Choroid plexus epithelial cell (primary cell): ENCODE data around the gene ATP4A.

Experiments used
- DNase-seq: peaks from one replicate; pipeline ENCODE4 v3.0.0-alpha.2; 2010; ENCODE audit warnings: low read depth
- H3K4me3 ChIP-seq: 2 replicates; pipeline ENCODE4 v1.5.1; 2011; ENCODE audit warnings: low read depth, mild to moderate bottlenecking, control low read depth, low read length, moderate library complexity
- TF ChIP-seq, protein P1 (sequence below): conservative IDR thresholded peaks from 2 replicates; pipeline ENCODE4 v1.5.1; 2011; ENCODE audit warnings: low read depth, mild to moderate bottlenecking, control low read depth, inconsistent platforms, low read length, moderate library complexity

ATP4A gene

DNA sequence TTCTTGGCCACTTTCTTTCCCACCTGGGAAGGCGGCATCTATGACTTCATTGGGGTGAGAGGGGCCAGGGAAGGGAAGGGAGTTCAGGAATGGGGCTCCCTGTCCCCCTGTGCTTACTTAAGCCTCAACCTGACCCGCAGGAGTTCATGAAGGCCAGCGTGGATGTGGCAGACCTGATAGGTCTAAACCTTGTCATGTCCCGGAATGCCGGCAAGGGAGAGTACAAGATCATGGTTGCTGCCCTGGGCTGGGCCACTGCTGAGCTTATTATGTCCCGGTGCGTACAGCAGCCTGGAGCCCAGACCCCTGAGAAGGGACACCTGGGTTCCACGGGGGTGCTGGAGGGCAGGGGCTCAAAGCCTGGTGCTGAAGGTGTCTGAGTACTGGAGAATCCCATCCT, 16.9 kb downstream of the ATP4A start:
- TF ChIP-seq, protein P1, sequence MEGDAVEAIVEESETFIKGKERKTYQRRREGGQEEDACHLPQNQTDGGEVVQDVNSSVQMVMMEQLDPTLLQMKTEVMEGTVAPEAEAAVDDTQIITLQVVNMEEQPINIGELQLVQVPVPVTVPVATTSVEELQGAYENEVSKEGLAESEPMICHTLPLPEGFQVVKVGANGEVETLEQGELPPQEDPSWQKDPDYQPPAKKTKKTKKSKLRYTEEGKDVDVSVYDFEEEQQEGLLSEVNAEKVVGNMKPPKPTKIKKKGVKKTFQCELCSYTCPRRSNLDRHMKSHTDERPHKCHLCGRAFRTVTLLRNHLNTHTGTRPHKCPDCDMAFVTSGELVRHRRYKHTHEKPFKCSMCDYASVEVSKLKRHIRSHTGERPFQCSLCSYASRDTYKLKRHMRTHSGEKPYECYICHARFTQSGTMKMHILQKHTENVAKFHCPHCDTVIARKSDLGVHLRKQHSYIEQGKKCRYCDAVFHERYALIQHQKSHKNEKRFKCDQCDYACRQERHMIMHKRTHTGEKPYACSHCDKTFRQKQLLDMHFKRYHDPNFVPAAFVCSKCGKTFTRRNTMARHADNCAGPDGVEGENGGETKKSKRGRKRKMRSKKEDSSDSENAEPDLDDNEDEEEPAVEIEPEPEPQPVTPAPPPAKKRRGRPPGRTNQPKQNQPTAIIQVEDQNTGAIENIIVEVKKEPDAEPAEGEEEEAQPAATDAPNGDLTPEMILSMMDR, result no peak
- no peak for DNase-seq
- peak overlapping the region; percentile 92 for H3K4me3 ChIP-seq

DNA sequence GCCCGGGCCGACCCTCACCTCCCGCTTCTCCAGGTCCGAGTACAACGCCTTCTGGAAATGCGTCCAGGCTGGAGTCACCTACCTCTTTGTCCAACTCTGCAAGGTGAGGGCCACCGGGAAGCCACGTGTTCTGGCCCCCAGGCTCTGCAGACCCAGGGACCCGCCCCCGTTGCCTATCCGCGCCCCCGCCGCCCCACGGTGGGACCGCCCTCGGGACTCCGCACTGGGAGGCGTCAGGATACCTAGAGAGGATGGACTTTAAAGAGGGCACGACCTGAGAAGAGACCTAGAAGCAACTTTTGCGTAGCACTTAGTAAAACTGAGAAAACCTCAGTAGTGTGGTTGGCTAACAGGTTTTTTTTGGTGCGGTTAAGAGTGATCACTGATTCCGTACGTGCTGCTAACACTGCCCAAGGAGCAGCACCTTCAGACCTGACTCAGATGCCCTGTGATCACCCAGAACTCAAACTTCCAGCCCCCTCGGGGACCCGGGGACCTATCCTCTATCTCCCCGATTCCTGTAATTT, 17.5 kb downstream of the ATP4A start:
- TF ChIP-seq, protein P1, result no peak
- peak; percentile 18 for DNase-seq
- H3K4me3 ChIP-seq, result peak overlapping the region; percentile 92

DNA sequence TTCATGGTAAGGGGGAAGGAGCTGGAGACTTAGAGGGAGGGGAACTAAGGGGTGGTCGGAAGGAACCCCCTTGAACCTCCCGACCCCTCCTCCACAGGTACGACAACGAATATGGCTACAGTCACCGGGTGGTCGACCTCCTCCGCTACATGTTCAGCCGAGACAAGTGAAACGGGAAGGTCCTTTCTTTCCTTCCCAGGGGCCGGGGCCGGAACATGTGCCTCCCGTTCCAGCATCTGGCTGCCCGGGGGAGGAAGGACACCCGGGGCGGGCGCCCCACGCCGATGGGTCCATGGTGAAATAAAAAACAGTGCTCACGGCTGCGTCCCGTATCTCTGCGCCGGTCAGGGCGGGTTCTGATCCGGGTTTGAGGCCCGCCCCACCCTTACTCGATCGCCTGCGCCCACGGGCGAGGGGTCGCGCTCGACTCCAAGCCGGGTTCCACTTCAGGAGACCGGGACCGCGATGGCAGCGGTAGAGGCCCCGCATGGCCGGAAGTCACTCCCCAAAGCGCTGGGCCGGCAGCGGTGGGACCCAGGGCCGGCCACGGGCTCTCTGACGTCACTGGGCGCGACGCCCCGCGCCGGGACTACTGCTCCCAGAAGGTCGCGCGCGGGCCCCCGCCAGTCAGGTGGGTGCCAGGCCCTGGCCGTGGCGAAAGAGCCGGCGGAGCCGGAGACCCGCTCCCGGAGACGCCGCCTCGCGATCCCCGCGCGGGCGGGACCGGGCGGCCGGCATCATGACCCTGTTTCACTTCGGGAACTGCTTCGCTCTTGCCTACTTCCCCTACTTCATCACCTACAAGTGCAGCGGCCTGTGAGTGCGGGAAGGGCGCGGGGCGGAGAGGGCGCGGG, 18.2 kb downstream of the ATP4A start, which contains the start of gene TMEM147:
Gene TMEM147, plus strand, starts transcription at position 626 of the 854 bp plus-strand sequence. Its CDS starts 114 bp downstream, at position 740.
- TF ChIP-seq, protein P1, result no peak

DNA sequence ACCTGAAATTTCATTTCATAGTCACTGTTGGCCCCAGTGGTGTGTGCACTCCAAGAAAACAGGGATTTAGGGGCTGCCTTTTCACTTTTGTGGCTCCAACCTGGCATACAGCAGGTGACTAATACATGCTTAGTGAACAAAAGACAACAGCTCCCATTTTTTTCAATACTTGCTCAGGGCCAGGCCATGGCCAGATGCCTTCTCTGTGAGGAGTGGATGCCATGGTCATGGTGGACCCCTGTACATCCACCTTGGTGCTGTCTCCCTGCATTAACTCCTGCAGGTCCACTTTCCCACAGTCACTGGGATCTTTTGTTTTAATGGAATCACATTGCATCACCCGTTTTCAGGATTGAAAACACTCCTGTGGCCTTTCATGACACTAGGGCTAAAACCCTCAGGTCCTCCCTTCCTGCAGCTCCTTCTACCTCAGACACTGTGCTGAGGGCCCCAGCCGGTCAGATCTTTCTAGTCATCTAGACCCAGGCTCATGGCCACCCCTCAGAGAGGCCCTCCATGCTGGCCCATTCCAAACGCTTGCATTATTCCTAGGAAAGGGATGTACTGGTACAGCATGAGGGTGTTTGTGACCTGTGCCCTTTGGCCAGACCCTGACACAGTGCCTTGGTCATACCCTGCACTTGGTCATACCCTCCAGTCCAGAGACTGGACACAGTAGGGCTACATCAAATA, 19.2 kb downstream of the ATP4A start:
- peak overlapping the region; percentile 92 for H3K4me3 ChIP-seq
- TF ChIP-seq, protein P1, result no peak
- DNase-seq, result no peak

More for the DNA sequence above, 18.2 kb downstream of the ATP4A start, which contains the start of gene TMEM147:
- peak within 1 kb of the TSS; percentile 92 for H3K4me3 ChIP-seq
- DNase-seq, result peak; percentile 86

DNA sequence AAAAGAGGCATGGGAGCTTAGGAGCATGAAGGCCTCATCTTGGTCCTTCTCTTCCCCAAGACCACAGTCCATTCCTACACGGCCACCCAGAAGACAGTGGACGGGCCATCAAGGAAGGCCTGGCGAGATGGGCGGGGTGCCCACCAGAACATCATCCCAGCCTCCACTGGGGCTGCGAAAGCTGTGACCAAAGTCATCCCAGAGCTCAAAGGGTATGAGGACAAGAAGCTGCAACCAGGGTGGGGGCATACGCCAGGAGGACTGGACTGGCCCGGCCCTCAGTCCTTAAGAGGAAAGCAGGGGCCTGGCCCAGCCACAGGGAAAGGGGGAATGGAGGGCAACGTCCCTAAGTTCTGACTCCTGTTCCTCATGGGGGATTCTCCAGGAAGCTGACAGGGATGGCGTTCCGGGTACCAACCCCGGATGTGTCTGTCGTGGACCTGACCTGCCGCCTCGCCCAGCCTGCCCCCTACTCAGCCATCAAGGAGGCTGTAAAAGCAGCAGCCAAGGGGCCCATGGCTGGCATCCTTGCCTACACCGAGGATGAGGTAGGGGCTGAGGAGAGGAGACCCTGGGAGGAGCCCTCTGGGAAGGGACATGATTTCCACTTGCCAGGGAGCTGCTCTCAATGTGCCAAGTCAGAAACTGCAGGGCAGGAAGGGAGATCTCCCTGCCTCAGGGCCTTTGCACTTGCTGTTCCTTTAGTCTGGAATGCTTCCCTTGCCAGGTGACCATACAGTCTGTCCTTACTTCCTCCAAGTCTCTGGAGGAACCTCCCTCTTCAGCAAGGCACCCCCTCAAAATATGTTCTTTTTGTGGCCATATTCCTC, 20.0 kb downstream of the ATP4A start:
- DNase-seq, result no peak
- H3K4me3 ChIP-seq, result no peak overlapping the region
- TF ChIP-seq, protein P1, result no peak

DNA sequence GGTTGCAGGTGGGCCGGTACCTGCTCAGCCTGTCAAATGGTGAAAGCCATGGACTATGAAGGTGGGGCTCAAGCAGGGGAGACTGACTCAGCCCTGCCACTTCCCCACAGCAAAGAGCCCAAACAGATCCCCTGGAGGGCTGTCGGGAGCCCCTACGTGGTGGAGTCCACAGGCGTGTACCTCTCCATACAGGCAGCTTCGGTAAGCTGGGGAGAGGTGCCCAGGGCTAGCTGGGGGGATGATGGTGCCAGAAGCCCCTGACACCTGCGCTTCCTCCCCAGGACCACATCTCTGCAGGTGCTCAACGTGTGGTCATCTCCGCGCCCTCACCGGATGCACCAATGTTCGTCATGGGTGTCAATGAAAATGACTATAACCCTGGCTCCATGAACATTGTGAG, 21.2 kb downstream of the ATP4A start:
- H3K4me3 ChIP-seq, result no peak overlapping the region
- TF ChIP-seq, protein P1, result no peak
- DNase-seq, result no peak
